ENCODE measurements around the gene WSCD2.
"Not testable (repeated sequence)": the region's sequence is repeated elsewhere in the genome, so short reads cannot be mapped to it uniquely, and the experiment has no call there.

Gene WSCD2

GRCh38 chr12:108218921-108219320 lies 89.8 kb downstream of the WSCD2 start:
- H3K4me3 ChIP-seq (ENCODE audit: low read depth in 1 of 2, low read length in 2 of 2): no peak overlapping the region
- no peak overlapping the region for H3K4me2 ChIP-seq (ENCODE audit: insufficient read depth, low read length)
- TF ChIP-seq EZH2 (IDR thresholded peaks at IDR 0.05; ENCODE audit: borderline replicate concordance, low read depth, low read length, severe bottlenecking): no peak
- TF ChIP-seq, protein P1, sequence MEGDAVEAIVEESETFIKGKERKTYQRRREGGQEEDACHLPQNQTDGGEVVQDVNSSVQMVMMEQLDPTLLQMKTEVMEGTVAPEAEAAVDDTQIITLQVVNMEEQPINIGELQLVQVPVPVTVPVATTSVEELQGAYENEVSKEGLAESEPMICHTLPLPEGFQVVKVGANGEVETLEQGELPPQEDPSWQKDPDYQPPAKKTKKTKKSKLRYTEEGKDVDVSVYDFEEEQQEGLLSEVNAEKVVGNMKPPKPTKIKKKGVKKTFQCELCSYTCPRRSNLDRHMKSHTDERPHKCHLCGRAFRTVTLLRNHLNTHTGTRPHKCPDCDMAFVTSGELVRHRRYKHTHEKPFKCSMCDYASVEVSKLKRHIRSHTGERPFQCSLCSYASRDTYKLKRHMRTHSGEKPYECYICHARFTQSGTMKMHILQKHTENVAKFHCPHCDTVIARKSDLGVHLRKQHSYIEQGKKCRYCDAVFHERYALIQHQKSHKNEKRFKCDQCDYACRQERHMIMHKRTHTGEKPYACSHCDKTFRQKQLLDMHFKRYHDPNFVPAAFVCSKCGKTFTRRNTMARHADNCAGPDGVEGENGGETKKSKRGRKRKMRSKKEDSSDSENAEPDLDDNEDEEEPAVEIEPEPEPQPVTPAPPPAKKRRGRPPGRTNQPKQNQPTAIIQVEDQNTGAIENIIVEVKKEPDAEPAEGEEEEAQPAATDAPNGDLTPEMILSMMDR (IDR thresholded peaks at IDR 0.05; ENCODE audit: borderline replicate concordance, extremely low read depth, low read length, poor library complexity, severe bottlenecking): no peak
- H3K79me2 ChIP-seq (ENCODE audit: insufficient read depth, low read length): no peaks in the 10 kb centered on the region
- H3K9ac ChIP-seq (ENCODE audit: low read depth, low read length): no peak overlapping the region
- DNase-seq: no peak
- no peaks in the 10 kb centered on the region for H3K4me1 ChIP-seq (ENCODE audit: insufficient read depth, low read length)
- peaks cover under 1% of the 10 kb centered on the region; the same call in 1 of the 2 replicates for H4K20me1 ChIP-seq (ENCODE audit: insufficient read depth, low read length)
- no peak overlapping the region for H2AFZ ChIP-seq (ENCODE audit: low read depth, low read length)
- H3K27me3 ChIP-seq (ENCODE audit: insufficient read depth, low read length, poor library complexity): no peaks in the 10 kb centered on the region
- no peak overlapping the region for H3K27ac ChIP-seq (ENCODE audit: low read length)
- no peaks in the 10 kb centered on the region for H3K9me3 ChIP-seq (ENCODE audit: insufficient read depth, low read length, severe bottlenecking)
- no peaks in the 10 kb centered on the region for H3K36me3 ChIP-seq (ENCODE audit: insufficient read depth, low read length)
- ATAC-seq (ENCODE audit: insufficient read depth, low read depth): no peak

GRCh38 chr12:108225101-108225500 lies 96.0 kb downstream of the WSCD2 start:
- not testable (repeated sequence) for H3K79me2 ChIP-seq (ENCODE audit: insufficient read depth, low read length); H3K27me3 ChIP-seq (ENCODE audit: insufficient read depth, low read length, poor library complexity); H3K4me2 ChIP-seq (ENCODE audit: insufficient read depth, low read length); ATAC-seq (ENCODE audit: insufficient read depth, low read depth); H3K9ac ChIP-seq (ENCODE audit: low read depth, low read length); H3K27ac ChIP-seq (ENCODE audit: low read length); H3K4me1 ChIP-seq (ENCODE audit: insufficient read depth, low read length); H4K20me1 ChIP-seq (ENCODE audit: insufficient read depth, low read length); H3K4me3 ChIP-seq (ENCODE audit: low read depth in 1 of 2, low read length in 2 of 2); DNase-seq; H3K36me3 ChIP-seq (ENCODE audit: insufficient read depth, low read length); H3K9me3 ChIP-seq (ENCODE audit: insufficient read depth, low read length, severe bottlenecking); H2AFZ ChIP-seq (ENCODE audit: low read depth, low read length)

- ATAC-seq (ENCODE audit: insufficient read depth, low read depth) (no peak), DNase-seq (no peak)
- H3K4me1 ChIP-seq (ENCODE audit: insufficient read depth, low read length): no peaks in the 10 kb centered on the region
- no peak overlapping the region for H2AFZ ChIP-seq (ENCODE audit: low read depth, low read length)
- H3K36me3 ChIP-seq (ENCODE audit: insufficient read depth, low read length): no peaks in the 10 kb centered on the region
- peaks cover 5% of the 10 kb centered on the region for H3K27me3 ChIP-seq (ENCODE audit: insufficient read depth, low read length, poor library complexity)
- H3K9ac ChIP-seq (ENCODE audit: low read depth, low read length): no peak overlapping the region
- H3K9me3 ChIP-seq (ENCODE audit: insufficient read depth, low read length, severe bottlenecking): no peaks in the 10 kb centered on the region
- TF ChIP-seq, protein P1 (IDR thresholded peaks at IDR 0.05; ENCODE audit: borderline replicate concordance, extremely low read depth, low read length, poor library complexity, severe bottlenecking): no peak
- no peak for TF ChIP-seq EZH2 (IDR thresholded peaks at IDR 0.05; ENCODE audit: borderline replicate concordance, low read depth, low read length, severe bottlenecking)
- H4K20me1 ChIP-seq (ENCODE audit: insufficient read depth, low read length): no peaks in the 10 kb centered on the region
- H3K79me2 ChIP-seq (ENCODE audit: insufficient read depth, low read length): no peaks in the 10 kb centered on the region
- no peak overlapping the region for H3K4me3 ChIP-seq (ENCODE audit: low read depth in 1 of 2, low read length in 2 of 2)
- no peak overlapping the region for H3K27ac ChIP-seq (ENCODE audit: low read length)
- H3K4me2 ChIP-seq (ENCODE audit: insufficient read depth, low read length): no peak overlapping the region
These were observed 97.8 kb downstream of the WSCD2 start for GRCh38 chr12:108226866-108227265.

GRCh38 chr12:108228746-108229145 lies 99.7 kb downstream of the WSCD2 start:
- no peaks in the 10 kb centered on the region for H3K9me3 ChIP-seq (ENCODE audit: insufficient read depth, low read length, severe bottlenecking)
- H3K79me2 ChIP-seq (ENCODE audit: insufficient read depth, low read length): no peaks in the 10 kb centered on the region
- no peak overlapping the region for H3K4me2 ChIP-seq (ENCODE audit: insufficient read depth, low read length)
- no peak overlapping the region for H3K9ac ChIP-seq (ENCODE audit: low read depth, low read length)
- peaks cover 5% of the 10 kb centered on the region for H3K27me3 ChIP-seq (ENCODE audit: insufficient read depth, low read length, poor library complexity)
- no peak for ATAC-seq (ENCODE audit: insufficient read depth, low read depth)
- TF ChIP-seq EZH2 (IDR thresholded peaks at IDR 0.05; ENCODE audit: borderline replicate concordance, low read depth, low read length, severe bottlenecking): no peak
- TF ChIP-seq, protein P1 (IDR thresholded peaks at IDR 0.05; ENCODE audit: borderline replicate concordance, extremely low read depth, low read length, poor library complexity, severe bottlenecking): no peak
- H2AFZ ChIP-seq (ENCODE audit: low read depth, low read length): no peak overlapping the region
- H3K4me3 ChIP-seq (ENCODE audit: low read depth in 1 of 2, low read length in 2 of 2): no peak overlapping the region
- H3K4me1 ChIP-seq (ENCODE audit: insufficient read depth, low read length): no peaks in the 10 kb centered on the region
- no peak for DNase-seq
- H3K27ac ChIP-seq (ENCODE audit: low read length): no peak overlapping the region
- H3K36me3 ChIP-seq (ENCODE audit: insufficient read depth, low read length): no peaks in the 10 kb centered on the region
- no peaks in the 10 kb centered on the region for H4K20me1 ChIP-seq (ENCODE audit: insufficient read depth, low read length)
